OCI-LY7 (cell line): ENCODE data around the gene TMEM151B. TPM values are rescaled to one million over a fixed set of nuclear protein-coding genes. Genes with fewer than 3 reads are reported as not detected.
A peak's percentile ranks its signal among the peaks of the same experiment; 100 is the strongest.

Experiments
- BruUV-seq: library from RNA; stranded (reverse); fragments of 400-500 nt; replicated peaks from 2 replicates; lab custom pipeline; 2021; lab: Mats Ljungman, UMichigan
- CTCF ChIA-PET: fragments of 300-600 bp; sonication (Branson Sonifier 250); formaldehyde crosslinking; loops from one replicate; lab custom pipeline; 2022; ENCODE audit warnings: antibody characterized with exemption; ENCODE audit not compliant: unreplicated experiment; lab: Charles Lee
- POLR2A ChIA-PET: fragments of 300-600 bp; sonication (Branson Sonifier 250); formaldehyde crosslinking; loops from one replicate; lab custom pipeline; 2022; ENCODE audit warnings: antibody characterized with exemption; lab: Charles Lee
- DNase-seq: peaks from one replicate; pipeline ENCODE4 v3.0.0-alpha.2; 2015; ENCODE audit warnings: low spot score
- H2AFZ ChIP-seq: fragments of 200-600 bp; sonication (generic), shearing (Covaris generic); 2 replicates; pipeline ENCODE4 v1.6.1; 2014; ENCODE audit warnings: mild to moderate bottlenecking, antibody characterized with exemption, low read length, moderate library complexity
- H3K27ac ChIP-seq: fragments of 200-600 bp; sonication (generic); 2 replicates; pipeline ENCODE4 v1.5.1; 2014; ENCODE audit warnings: mixed run types, low read depth, mild to moderate bottlenecking, moderate library complexity, low read length, inconsistent platforms; ENCODE audit not compliant: poor library complexity, severe bottlenecking
- H3K36me3 ChIP-seq: fragments of 200-600 bp; sonication (generic); 2 replicates; pipeline ENCODE4 v1.6.1; 2014; ENCODE audit warnings: mild to moderate bottlenecking, antibody characterized with exemption, low read length, moderate library complexity, mixed read lengths; ENCODE audit not compliant: insufficient read depth
- H3K4me1 ChIP-seq: fragments of 200-600 bp; sonication (generic); 2 replicates; pipeline ENCODE4 v1.5.1; 2014; ENCODE audit warnings: mild to moderate bottlenecking, low read length; ENCODE audit not compliant: insufficient read depth, poor library complexity, severe bottlenecking
- H3K4me2 ChIP-seq: fragments of 200-600 bp; sonication (generic); 2 replicates; pipeline ENCODE4 v1.6.1; 2014; ENCODE audit warnings: mild to moderate bottlenecking, low read length
- H3K4me3 ChIP-seq: fragments of 200-600 bp; sonication (generic); 2 replicates; pipeline ENCODE4 v1.5.1; 2014; ENCODE audit warnings: mild to moderate bottlenecking, low read depth, low read length; ENCODE audit not compliant: poor library complexity, severe bottlenecking
- H3K79me2 ChIP-seq: fragments of 200-600 bp; sonication (generic); 2 replicates; pipeline ENCODE4 v1.6.1; 2016; ENCODE audit warnings: low read depth, mild to moderate bottlenecking, low read length, moderate library complexity, mixed read lengths; ENCODE audit not compliant: insufficient read depth
- H3K9me2 ChIP-seq: fragments of 200-600 bp; sonication (generic); 2 replicates; pipeline ENCODE4 v1.6.1; 2016; ENCODE audit warnings: mild to moderate bottlenecking, low read length, mixed read lengths; ENCODE audit not compliant: insufficient read depth
- H3K9me3 ChIP-seq: fragments of 200-600 bp; sonication (generic); 2 replicates; pipeline ENCODE4 v1.6.1; 2014; ENCODE audit warnings: mild to moderate bottlenecking, mixed run types, low read length, mixed read lengths
- H4K20me1 ChIP-seq: fragments of 200-600 bp; sonication (generic); 2 replicates; pipeline ENCODE4 v1.6.1; 2014; ENCODE audit warnings: mild to moderate bottlenecking, antibody characterized with exemption, low read length, moderate library complexity, mixed read lengths; ENCODE audit not compliant: insufficient read depth
- EZH2phosphoT487 ChIP-seq: fragments of 200-600 bp; sonication (generic); IDR thresholded peaks from 2 replicates; pipeline ENCODE4 v1.6.1; 2018; ENCODE audit warnings: low read depth, borderline replicate concordance, mild to moderate bottlenecking, mixed run types, antibody characterized with exemption, low read length, moderate library complexity, mixed read lengths
- intact Hi-C: fragments of 100-400 bp; cut with micrococcal nuclease; formaldehyde crosslinking; loops from one replicate; pipeline ENCODE4 v1.10.0; 2022; ENCODE audit not compliant: unreplicated experiment
- total RNA-seq, 2 experiments: library from RNA; depleted of rRNA in 1 of 2; stranded (reverse); fragments of >200 nt in 1 of 2; shearing (Covaris generic) in 1 of 2; gene quantifications; 2 replicates each; pipeline ENCODE4 v1.2.3, GENCODE V29; 2014 to 2022
- TF ChIP-seq, protein P1 (sequence below): fragments of 200-600 bp; sonication (generic); conservative IDR thresholded peaks from 2 replicates; pipeline ENCODE4 v1.5.1; 2014; ENCODE audit warnings: mild to moderate bottlenecking, antibody characterized with exemption, low read length, moderate library complexity, mixed read lengths

TMEM151B gene
- total RNA-seq, 2 experiments from 2014 or later: 0.15 TPM; not detected in 1

DNA sequence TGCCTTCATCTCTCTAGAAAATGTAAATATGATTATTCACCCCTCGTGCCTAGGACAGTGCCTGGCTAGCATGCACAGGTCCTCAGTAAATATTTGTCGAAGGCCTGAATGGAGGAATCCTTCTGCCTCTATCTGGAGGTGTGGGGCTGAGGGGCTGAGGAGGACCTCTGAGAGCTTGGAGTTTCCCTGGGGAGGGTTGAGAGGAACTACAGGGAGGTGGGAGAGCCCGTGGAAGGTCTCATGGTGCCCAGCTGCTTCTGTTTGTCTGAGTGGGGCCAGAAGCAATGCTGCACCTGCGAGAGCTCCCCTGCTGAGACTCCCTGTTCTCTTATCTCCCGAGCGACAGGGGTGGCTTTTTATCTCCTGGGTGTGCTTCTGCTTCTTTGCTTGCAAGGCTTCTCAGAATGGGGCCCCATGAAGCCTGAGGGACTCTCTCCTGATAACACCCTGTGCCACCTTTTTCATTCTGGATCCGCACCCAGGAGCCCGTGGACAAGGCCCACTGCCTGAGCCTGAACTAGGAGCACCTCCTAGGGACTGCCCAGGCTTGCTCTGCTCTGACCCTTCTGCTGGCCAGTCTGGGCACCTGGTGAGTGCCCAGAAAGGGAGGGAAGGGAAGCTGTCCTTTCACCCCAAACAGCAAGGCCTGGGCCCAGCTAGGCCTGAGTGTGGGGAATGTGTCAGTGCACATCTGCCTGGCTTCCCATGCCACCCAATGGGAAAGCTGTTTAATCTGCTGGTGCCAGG is 44.5 kb upstream of the TMEM151B start:
- Histone ChIP-seq H4K20me1 (peaks cover 10% of the 10 kb centered on the region), H3K4me3 (peak overlapping the region; percentile 83), H2AFZ (no peak overlapping the region), H3K27ac (no peak overlapping the region), H3K4me2 (peak overlapping the region; percentile 99), H3K9me3 (no peaks in the 10 kb centered on the region), H3K9me2 (no peaks in the 10 kb centered on the region), H3K79me2 (peaks cover 27% of the 10 kb centered on the region), H3K4me1 (peaks cover 48% of the 10 kb centered on the region), H3K36me3 (peaks cover 34% of the 10 kb centered on the region)
- BruUV-seq: no TSS peak
- no peak for TF ChIP-seq EZH2phosphoT487
- TF ChIP-seq, protein P1, sequence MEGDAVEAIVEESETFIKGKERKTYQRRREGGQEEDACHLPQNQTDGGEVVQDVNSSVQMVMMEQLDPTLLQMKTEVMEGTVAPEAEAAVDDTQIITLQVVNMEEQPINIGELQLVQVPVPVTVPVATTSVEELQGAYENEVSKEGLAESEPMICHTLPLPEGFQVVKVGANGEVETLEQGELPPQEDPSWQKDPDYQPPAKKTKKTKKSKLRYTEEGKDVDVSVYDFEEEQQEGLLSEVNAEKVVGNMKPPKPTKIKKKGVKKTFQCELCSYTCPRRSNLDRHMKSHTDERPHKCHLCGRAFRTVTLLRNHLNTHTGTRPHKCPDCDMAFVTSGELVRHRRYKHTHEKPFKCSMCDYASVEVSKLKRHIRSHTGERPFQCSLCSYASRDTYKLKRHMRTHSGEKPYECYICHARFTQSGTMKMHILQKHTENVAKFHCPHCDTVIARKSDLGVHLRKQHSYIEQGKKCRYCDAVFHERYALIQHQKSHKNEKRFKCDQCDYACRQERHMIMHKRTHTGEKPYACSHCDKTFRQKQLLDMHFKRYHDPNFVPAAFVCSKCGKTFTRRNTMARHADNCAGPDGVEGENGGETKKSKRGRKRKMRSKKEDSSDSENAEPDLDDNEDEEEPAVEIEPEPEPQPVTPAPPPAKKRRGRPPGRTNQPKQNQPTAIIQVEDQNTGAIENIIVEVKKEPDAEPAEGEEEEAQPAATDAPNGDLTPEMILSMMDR: no peak
- CTCF ChIA-PET: interaction anchor here (2.5 kb wide), 1 partner anchor 9 kb away, joined by 15 read pairs; no protein-coding TSS in a partner anchor
- POLR2A ChIA-PET: interaction anchor here (0.6 to 3.9 kb wide), 3 partner anchors 9 to 88 kb away, joined by 3 to 15 read pairs (median 8); no protein-coding TSS in a partner anchor
- peak; percentile 39 for DNase-seq
- intact Hi-C loops: loop anchor here (2.0 to 10.0 kb wide), 3 partner anchors 39 to 521 kb away; partner anchors contain the start of genes NFKBIE and VEGFA

DNA sequence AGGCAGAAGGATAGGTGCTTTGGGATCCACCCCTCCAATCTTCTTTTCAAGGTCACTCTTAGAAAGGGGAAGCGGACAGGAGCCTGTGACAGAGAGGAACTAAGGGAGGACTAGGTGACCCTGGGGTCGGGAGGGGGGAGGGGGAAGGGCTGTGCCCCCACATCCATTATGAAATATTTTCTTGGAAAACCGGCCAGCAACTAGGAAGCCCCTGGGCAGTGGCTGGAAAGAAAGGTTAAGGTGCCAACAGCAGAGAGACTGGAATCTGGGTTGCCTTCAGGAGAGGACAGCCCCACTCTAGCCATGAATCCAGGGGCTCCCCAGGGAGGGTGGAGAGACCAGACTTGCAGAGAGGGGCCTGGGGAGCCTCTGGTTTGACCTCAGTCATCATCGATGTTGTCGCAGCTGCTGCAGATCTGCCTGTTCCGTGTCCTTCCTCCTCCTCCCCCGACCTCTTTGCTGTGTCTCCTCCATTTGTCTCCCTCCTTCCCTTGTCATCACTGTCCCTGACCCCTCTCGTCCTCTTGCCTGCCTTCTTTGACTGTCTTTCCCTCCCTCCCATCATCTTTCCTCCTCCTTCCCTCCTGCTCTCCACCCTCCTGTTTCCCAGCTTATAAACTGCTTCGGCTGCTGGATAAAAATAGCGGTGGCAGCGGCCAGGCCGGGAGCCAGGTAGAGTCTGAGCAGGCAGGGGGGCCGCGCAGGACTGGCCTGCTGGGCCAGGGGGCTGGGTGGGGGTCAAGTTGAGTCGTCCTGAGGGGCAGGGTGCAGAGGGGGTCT is 43.7 kb upstream of the TMEM151B start:
- DNase-seq: no peak
- no TSS peak for BruUV-seq
- Histone ChIP-seq H2AFZ (no peak overlapping the region), H3K36me3 (peaks cover 42% of the 10 kb centered on the region), H3K4me2 (peak overlapping the region; percentile 99), H3K79me2 (peaks cover 27% of the 10 kb centered on the region), H3K4me1 (peaks cover 42% of the 10 kb centered on the region), H3K27ac (no peak overlapping the region), H3K4me3 (no peak overlapping the region), H3K9me2 (no peaks in the 10 kb centered on the region), H4K20me1 (peaks cover 10% of the 10 kb centered on the region), H3K9me3 (no peaks in the 10 kb centered on the region)
- ChIA-PET CTCF (no interaction called here), POLR2A (interaction anchor here (3.9 kb wide), 1 partner anchor 9 kb away, joined by 15 read pairs; no protein-coding TSS in a partner anchor)
- TF ChIP-seq, protein P1: no peak
- no peak for TF ChIP-seq EZH2phosphoT487
- intact Hi-C loops: loop anchor here (10.0 kb wide), 2 partner anchors 452 to 522 kb away; partner anchors contain the start of gene VEGFA
